Ectodermal cell (in vitro differentiated cells): ENCODE data around the gene URI1.
"Not testable (repeated sequence)": the region's sequence is repeated elsewhere in the genome, so short reads cannot be mapped to it uniquely, and the experiment has no call there.

Source experiments
- H3K27ac ChIP-seq: 2 replicates; pipeline ENCODE4 v1.7.0; 2013; ENCODE audit warnings: mild to moderate bottlenecking, low read depth, low read length; ENCODE audit not compliant: insufficient read depth, poor library complexity, severe bottlenecking
- H3K27me3 ChIP-seq: 2 replicates; pipeline ENCODE4 v1.7.0; 2013; ENCODE audit warnings: mild to moderate bottlenecking, low read length; ENCODE audit not compliant: insufficient read depth, control insufficient read depth, poor library complexity, severe bottlenecking
- H3K36me3 ChIP-seq: one replicate; pipeline ENCODE4 v1.7.0; 2013; ENCODE audit warnings: low read length; ENCODE audit not compliant: control insufficient read depth, insufficient read depth
- H3K4me1 ChIP-seq: one replicate; pipeline ENCODE4 v1.7.0; 2013; ENCODE audit warnings: low read length; ENCODE audit not compliant: control insufficient read depth, insufficient read depth
- H3K4me3 ChIP-seq: 2 replicates; pipeline ENCODE4 v1.7.0; 2013; ENCODE audit warnings: low read depth, low read length, control low read depth; ENCODE audit not compliant: insufficient read depth
- H3K9me3 ChIP-seq: 2 replicates; pipeline ENCODE4 v1.7.0; 2013; ENCODE audit warnings: mild to moderate bottlenecking, low read length, moderate library complexity; ENCODE audit not compliant: control insufficient read depth
- WGBS, 2 experiments: methylation state at CpG; one replicate each; pipeline ENCODE4 v1.1.7; 2013; ENCODE audit warnings: missing lambda C conversion rate in 2 of 2; 5-methylcytosine and 5-hydroxymethylcytosine counted together

The URI1 gene

DNA sequence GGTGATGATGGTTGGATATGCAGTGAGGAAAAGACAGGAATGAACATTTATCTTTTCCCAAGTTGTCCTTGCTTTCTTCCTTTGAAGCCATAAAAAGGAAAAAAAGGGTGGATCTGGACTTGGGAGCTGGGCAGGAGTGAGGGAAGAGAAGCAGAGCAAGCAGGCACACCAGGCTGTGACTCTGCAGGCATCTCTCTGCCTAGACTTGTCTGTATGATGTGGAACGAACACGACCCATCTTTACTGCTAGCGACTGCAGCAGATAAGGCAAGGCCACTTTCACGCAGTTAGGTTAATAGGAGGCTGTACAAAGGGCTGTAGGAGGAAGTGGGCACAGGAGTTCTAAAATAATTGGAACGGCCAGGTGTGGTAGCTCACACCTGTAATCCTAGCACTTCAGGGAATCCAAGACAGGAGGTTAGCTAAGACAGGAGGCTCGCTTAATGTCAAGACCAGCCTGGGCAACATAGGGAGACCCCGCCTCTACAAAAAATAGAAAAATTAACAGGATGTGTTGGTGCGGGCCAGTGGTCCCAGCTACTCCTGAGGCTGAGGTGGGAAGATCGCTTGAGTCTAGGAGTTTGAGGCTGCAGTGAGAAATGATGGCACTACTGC, 961 bp upstream of the URI1 start:
- Histone ChIP-seq H3K4me1 (peaks cover 6% of the 10 kb centered on the region), H3K27ac (no peak overlapping the region), H3K36me3 (no peaks in the 10 kb centered on the region), H3K9me3 (no peaks in the 10 kb centered on the region), H3K27me3 (peaks cover 12% of the 10 kb centered on the region), H3K4me3 (no peak overlapping the region)
- WGBS, 2 experiments = 93 to 94% methylated on average over 9 of the region's 9 CpGs

DNA sequence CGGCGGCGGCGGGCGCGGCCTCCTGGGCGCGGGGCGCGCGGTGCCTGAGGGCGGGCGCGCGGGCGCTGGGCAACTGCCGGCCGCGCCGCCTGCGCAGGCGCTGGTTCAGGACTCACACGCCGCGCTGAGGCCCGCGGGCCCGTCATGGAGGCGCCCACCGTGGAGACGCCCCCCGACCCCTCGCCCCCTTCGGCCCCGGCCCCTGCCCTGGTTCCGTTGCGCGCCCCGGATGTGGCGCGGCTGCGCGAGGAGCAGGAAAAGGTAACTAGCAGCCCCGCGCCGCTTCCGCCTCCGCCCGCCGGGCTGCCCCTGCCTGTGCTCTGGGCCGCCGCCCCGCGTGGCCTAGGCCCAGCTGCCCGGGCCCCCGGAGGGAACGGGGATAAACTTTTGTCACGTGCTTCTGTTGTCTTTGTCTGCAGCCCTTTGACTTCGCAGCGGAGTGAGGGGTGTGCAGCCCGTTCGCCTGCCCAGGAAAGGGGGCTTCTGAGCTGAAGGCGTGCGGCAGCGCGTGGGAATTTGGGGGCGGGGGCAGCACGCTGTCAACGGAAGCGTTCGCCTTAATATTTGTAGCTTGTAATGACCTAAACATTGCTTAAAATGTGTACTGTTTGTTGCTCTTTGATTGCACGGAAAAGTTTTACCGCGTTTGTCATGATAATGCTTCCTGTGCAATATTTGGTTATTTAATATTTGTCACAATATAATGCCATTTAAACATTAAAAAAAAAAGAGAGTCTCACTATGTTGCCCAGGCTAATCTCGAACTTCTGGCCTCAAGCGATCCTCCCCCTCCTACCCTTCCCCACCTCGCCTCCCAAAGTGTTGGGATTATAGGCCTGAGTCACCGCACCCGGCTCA, 594 bp downstream of the URI1 start:
- 1 to 2% methylated on average over 75 to 76 of the region's 79 CpGs for WGBS, 2 experiments
- Histone ChIP-seq H3K27me3 (peaks cover 12% of the 10 kb centered on the region), H3K9me3 (no peaks in the 10 kb centered on the region), H3K36me3 (no peaks in the 10 kb centered on the region), H3K4me1 (peaks cover 6% of the 10 kb centered on the region), H3K4me3 (peak overlapping the region; percentile 70), H3K27ac (no peak overlapping the region)

DNA sequence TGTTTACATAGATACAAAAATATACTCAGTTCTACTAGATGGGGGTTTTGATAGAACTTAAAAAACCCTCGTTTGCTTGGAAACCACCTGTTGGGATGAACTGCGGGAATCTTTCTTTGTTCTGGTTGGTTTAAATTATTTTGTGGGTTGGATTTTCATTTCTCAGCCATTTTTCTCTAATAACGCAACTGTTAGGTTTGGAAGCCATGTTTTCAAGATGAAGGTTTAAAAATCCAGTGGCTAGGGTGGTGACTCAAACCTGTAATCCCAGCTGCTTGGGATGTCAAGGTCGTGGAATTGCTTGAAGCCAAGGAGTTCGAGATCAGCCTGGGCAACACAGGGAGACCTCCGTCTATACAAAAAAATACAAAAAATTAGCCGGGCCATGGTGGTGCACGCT, 1.6 kb downstream of the URI1 start:
- Histone ChIP-seq H3K4me3 (peak overlapping the region; percentile 70), H3K4me1 (peaks cover 6% of the 10 kb centered on the region), H3K36me3 (no peaks in the 10 kb centered on the region), H3K27ac (no peak overlapping the region), H3K27me3 (peaks cover 12% of the 10 kb centered on the region), H3K9me3 (no peaks in the 10 kb centered on the region)
- WGBS, 2 experiments = 84% methylated on average over 8 of the region's 8 CpGs

DNA sequence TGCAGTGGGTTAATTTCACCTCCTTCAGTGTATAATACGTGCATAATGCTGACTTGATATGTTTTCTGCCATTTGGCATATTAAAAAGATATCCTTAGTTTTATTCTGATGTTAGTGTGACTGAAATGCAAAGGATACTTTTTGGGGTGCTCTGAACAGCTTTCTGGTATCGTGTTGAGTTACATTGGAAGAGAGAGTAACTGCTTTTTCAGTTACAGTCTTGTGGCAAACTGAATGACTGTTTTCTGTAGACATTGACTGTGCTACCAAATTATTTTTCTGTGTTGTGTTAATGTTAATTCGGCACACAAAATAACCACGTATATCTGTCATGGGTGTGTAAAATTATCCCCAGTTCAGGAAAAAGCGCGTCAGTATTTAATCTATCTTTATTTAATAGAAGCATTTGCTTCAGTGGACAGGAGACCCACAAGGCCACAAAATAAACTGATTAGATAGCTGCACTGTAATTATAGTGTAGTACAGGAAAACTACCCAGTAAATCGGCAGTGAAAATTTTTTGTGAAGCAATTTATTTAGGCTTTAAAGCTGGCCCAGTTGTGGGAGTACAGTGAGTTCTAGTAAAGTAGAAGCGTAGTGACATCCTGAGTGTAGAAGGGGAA, 2.5 kb downstream of the URI1 start:
- Histone ChIP-seq H3K4me3 (no peak overlapping the region), H3K36me3 (no peaks in the 10 kb centered on the region), H3K4me1 (peaks cover 6% of the 10 kb centered on the region), H3K27me3 (peaks cover 12% of the 10 kb centered on the region), H3K27ac (no peak overlapping the region), H3K9me3 (no peaks in the 10 kb centered on the region)
- WGBS, 2 experiments = 96 to 98% methylated on average over 6 to 8 of the region's 8 CpGs

DNA sequence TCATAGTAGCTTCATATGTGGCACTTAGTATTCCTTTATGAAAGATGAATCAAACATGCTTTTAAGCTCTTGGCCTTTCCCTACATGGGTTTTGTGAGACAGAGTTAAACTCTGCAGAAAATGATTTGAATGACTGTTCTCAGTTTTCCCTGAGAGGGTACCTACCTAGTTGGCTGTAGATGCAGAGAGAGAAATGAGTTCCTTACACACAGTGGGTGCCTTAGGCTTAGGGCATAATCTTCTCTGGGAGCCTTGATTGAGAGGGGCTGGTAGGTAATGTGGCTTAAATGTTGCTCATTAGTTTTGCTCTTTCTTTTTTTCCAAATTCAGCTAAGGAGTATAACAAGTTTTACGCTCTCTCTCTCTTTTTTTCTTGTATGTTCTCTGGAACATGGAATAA, 3.0 kb downstream of the URI1 start:
- H3K27me3 ChIP-seq = peaks cover 12% of the 10 kb centered on the region
- no peak overlapping the region for H3K27ac ChIP-seq
- no peaks in the 10 kb centered on the region for H3K36me3 ChIP-seq
- no peaks in the 10 kb centered on the region for H3K9me3 ChIP-seq
- peaks cover 6% of the 10 kb centered on the region for H3K4me1 ChIP-seq
- 96 to 100% methylated on average over 1 of the region's 1 CpG for WGBS, 2 experiments
- H3K4me3 ChIP-seq = no peak overlapping the region

DNA sequence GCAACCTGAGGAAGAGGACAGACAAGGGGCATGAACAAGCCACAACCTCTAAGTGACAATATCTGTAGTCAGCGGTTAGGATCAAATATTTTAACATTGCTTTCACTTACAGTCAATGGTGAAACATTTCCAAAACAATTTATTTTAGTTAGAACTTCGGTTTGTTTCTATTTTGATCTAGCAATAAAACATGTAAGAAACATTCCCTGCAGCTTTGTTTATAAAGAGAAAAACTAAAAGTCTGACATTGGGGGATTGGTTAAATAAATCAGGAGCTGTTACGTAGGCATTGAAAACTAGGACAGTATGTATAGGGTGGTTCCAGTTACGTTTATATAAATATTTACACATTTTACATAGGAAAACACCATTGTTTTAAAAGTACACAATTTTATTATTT, 3.4 kb downstream of the URI1 start:
- WGBS, 2 experiments = 86 to 94% methylated on average over 1 to 2 of the region's 4 CpGs
- H3K27me3 ChIP-seq = peaks cover 12% of the 10 kb centered on the region
- H3K9me3 ChIP-seq = no peaks in the 10 kb centered on the region
- no peaks in the 10 kb centered on the region for H3K36me3 ChIP-seq
- no peak overlapping the region for H3K27ac ChIP-seq
- no peak overlapping the region for H3K4me3 ChIP-seq
- H3K4me1 ChIP-seq = peaks cover 6% of the 10 kb centered on the region

DNA sequence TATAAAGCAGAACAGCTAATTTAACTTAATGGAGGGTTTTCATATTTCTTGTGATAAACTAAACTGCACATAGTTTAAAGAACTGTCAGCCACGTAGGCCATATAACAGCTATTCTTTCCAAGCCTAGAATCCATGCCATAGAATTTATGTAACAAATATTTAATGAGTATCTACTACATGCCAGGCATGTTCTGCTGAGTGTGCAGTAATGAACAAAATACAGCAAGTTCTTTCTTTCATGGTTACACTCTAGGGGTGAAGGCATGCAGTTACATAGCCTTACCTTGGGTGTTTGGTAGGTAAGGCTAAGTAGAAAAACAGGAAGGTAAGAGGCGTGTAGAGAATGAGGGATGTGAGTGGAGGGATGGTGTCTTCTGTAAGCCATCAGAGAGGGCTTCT, 4.6 kb downstream of the URI1 start:
- WGBS, 2 experiments = 93 to 96% methylated on average over 1 to 2 of the region's 2 CpGs
- no peaks in the 10 kb centered on the region for H3K9me3 ChIP-seq

DNA sequence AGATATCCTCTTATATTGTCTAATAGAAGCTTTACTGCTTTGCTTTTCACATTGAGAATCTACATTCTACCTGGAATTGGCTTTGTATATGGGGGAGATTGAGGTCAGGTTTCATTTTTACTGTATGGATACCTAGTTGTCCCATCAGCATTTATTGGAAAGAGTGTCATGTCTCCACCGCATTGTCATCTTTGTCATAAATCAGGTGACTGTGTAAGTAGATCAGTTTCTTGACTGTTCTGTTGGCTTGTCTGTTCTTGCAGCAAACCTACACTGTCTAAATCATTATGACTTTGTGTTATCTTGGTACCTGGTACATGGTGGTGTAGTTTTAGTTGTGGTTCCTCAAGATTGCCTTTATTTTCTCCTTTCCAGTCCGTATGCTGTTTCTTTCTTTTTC, 5.8 kb downstream of the URI1 start:
- peaks cover 6% of the 10 kb centered on the region for H3K4me1 ChIP-seq
- H3K9me3 ChIP-seq = no peaks in the 10 kb centered on the region
- H3K27ac ChIP-seq = no peak overlapping the region
- H3K27me3 ChIP-seq = no peaks in the 10 kb centered on the region
- H3K36me3 ChIP-seq = no peaks in the 10 kb centered on the region
- 85 to 95% methylated on average over 2 of the region's 2 CpGs for WGBS, 2 experiments
- no peak overlapping the region for H3K4me3 ChIP-seq

More for the DNA sequence above, 4.6 kb downstream of the URI1 start:
- Histone ChIP-seq H3K27ac (no peak overlapping the region), H3K4me1 (peaks cover 6% of the 10 kb centered on the region), H3K27me3 (peaks cover under 1% of the 10 kb centered on the region), H3K4me3 (no peak overlapping the region), H3K36me3 (no peaks in the 10 kb centered on the region)

DNA sequence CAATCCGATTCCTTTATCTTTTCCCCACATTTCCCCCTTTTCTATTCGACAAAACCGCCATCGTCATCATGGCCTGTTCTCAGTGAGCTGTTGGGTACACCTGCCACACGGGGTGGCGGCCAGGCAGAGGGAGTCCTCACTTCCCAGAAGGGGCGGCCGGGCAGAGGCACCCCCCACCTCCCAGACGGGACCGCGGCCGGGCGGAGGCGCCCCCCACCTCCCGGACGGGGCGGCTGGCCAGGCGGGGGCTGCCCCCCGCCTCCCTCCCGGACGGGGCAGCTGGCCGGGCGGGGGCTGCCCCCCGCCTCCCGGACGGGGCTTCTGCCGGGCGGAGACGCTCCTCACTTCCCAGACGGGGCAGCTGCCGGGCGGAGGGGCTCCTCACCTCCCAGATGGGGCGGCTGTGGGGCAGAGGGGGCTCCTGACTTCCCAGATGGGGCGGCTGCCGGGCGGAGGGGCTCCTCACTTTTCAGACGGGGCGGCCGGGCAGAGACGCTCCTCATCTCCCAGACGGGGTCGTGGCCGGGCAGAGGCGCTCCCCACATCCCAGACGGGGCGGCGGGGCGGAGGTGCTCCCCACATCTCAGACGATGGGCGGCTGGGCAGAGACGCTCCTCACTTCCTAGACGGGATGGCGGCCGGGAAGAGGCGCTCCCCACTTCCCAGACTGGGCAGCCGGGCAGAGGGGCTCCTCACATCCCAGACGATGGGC, 6.9 kb downstream of the URI1 start:
- H3K4me1 ChIP-seq = not testable (repeated sequence)

DNA sequence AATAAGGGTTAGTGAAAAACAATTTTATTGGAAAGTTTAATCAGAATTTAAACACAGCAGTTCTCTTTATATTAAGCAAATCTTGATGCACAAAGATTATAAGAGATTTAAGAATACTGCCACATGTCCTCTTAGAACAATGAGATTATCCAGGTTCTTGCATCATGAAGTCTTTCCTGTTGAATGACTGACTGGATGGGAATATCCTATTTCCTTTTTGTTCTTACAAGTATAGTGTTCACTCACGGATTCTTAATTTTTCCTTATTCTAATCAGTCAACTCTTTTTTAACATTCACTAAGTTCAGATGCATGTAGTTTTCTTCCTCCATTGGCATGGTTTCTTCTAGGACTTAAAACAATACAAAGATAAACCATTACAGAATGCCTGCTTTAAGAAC, 10.1 kb downstream of the URI1 start:
- H3K27ac ChIP-seq = no peak overlapping the region
- H3K27me3 ChIP-seq = no peaks in the 10 kb centered on the region
- H3K4me1 ChIP-seq = no peaks in the 10 kb centered on the region
- no peaks in the 10 kb centered on the region for H3K9me3 ChIP-seq
- H3K4me3 ChIP-seq = no peak overlapping the region
- no peaks in the 10 kb centered on the region for H3K36me3 ChIP-seq
- 91 to 93% methylated on average over 1 of the region's 1 CpG for WGBS, 2 experiments

More for the DNA sequence above, 6.9 kb downstream of the URI1 start:
- WGBS, 2 experiments = 94% methylated on average over 57 of the region's 57 CpGs
- H3K36me3 ChIP-seq, H3K9me3 ChIP-seq, H3K27ac ChIP-seq, H3K4me3 ChIP-seq, H3K27me3 ChIP-seq: not testable (repeated sequence)
